Upper lobe of right lung (tissue), 1 donor: ENCODE measurements around the gene SLC31A2. TPM values are rescaled to one million over a fixed set of nuclear protein-coding genes. Genes with fewer than 3 reads are reported as not detected.
"Not testable (repeated sequence)": the region's sequence is repeated elsewhere in the genome, so short reads cannot be mapped to it uniquely, and the experiment has no call there.

Experiments used
- ATAC-seq: fragments of 200-7000 bp; cut with Tn5 transposase; one replicate; pipeline ENCODE4 v1.9.1; 2020; ENCODE audit warnings: mild to moderate bottlenecking, moderate library complexity
- DNase-seq: peaks from one replicate; pipeline ENCODE4 v3.0.0-alpha.2; 2020
- H3K27ac ChIP-seq: fragments of 200-600 bp; one replicate; pipeline ENCODE4 v1.8.0; 2022
- H3K27me3 ChIP-seq: fragments of 200-600 bp; one replicate; pipeline ENCODE4 v1.8.0; 2022; ENCODE audit warnings: mild to moderate bottlenecking
- H3K36me3 ChIP-seq: fragments of 200-600 bp; one replicate; pipeline ENCODE4 v1.8.0; 2022
- H3K4me1 ChIP-seq: fragments of 200-600 bp; one replicate; pipeline ENCODE4 v1.8.0; 2022
- H3K4me3 ChIP-seq: fragments of 200-600 bp; one replicate; pipeline ENCODE4 v1.8.0; 2022; ENCODE audit warnings: mild to moderate bottlenecking
- H3K9me3 ChIP-seq: fragments of 200-600 bp; one replicate; pipeline ENCODE4 v1.8.0; 2022
- CTCF ChIP-seq: fragments of 200-600 bp; IDR thresholded peaks from one replicate; pipeline ENCODE4 v1.8.0; 2022; ENCODE audit warnings: antibody characterized with exemption
- intact Hi-C: fragments of 100-400 bp; cut with DNase I; formaldehyde crosslinking; loops from one replicate; pipeline ENCODE4 v1.11.0; 2022
- total RNA-seq: library from RNA; stranded (reverse); fragmentation: NEBNext Ultra II Directional; extraction: Animal tissue kit (Norgen Biotek cat#: 25700); gene quantifications from one replicate; pipeline ENCODE4 v1.2.1, GENCODE V29; 2021
- donor health status: DM: no; HTN: yes; CAD: no; lungs with severe emphysema.

The SLC31A2 gene
- total RNA-seq, 1 donor from 2014 or later, result 46.9 TPM

- Histone ChIP-seq H3K27me3 (no peaks in the 10 kb centered on the region), H3K4me1 (no peaks in the 10 kb centered on the region), H3K36me3 (no peaks in the 10 kb centered on the region), H3K4me3 (no peak overlapping the region), H3K27ac (no peak overlapping the region), H3K9me3 (no peaks in the 10 kb centered on the region)
- TF ChIP-seq CTCF, result no peak
- ATAC-seq (no peak), DNase-seq (no peak)
- intact Hi-C loops, result no loop called here
Observed at GRCh38 chr9:113138760-113139159, 12.0 kb upstream of the SLC31A2 start.

- H3K27me3 ChIP-seq, result no peaks in the 10 kb centered on the region
- no peaks in the 10 kb centered on the region for H3K36me3 ChIP-seq
- no peak overlapping the region for H3K4me3 ChIP-seq
- no peak for ATAC-seq
- no peak overlapping the region for H3K27ac ChIP-seq
- no peaks in the 10 kb centered on the region for H3K9me3 ChIP-seq
- intact Hi-C loops, result no loop called here
- no peak for DNase-seq
- no peaks in the 10 kb centered on the region for H3K4me1 ChIP-seq
- TF ChIP-seq CTCF, result no peak
Observed at GRCh38 chr9:113139225-113139829, 11.5 kb upstream of the SLC31A2 start.

- intact Hi-C loops, result no loop called here
- Histone ChIP-seq H3K4me1 (no peaks in the 10 kb centered on the region), H3K27me3 (no peaks in the 10 kb centered on the region), H3K27ac (no peak overlapping the region), H3K9me3 (no peaks in the 10 kb centered on the region), H3K36me3 (no peaks in the 10 kb centered on the region), H3K4me3 (no peak overlapping the region)
- no peak for ATAC-seq
- TF ChIP-seq CTCF, result no peak
- DNase-seq, result no peak
Observed at GRCh38 chr9:113139953-113140352, 10.9 kb upstream of the SLC31A2 start.

- DNase-seq, H3K9me3 ChIP-seq, H3K36me3 ChIP-seq, H3K4me1 ChIP-seq, H3K27ac ChIP-seq, ATAC-seq, H3K27me3 ChIP-seq, H3K4me3 ChIP-seq, intact Hi-C loops: not testable (repeated sequence)
Observed at GRCh38 chr9:113140896-113141295, 9.9 kb upstream of the SLC31A2 start.

GRCh38 chr9:113143432-113144227, 7.2 kb upstream of the SLC31A2 start:
- no peaks in the 10 kb centered on the region for H3K27me3 ChIP-seq
- H3K36me3 ChIP-seq, result no peaks in the 10 kb centered on the region
- no peaks in the 10 kb centered on the region for H3K9me3 ChIP-seq
- no peak overlapping the region for H3K4me3 ChIP-seq
- no peaks in the 10 kb centered on the region for H3K4me1 ChIP-seq
- intact Hi-C loops, result no loop called here
- no peak overlapping the region for H3K27ac ChIP-seq
- DNase-seq (no peak), ATAC-seq (no peak)
- no peak for TF ChIP-seq CTCF

GRCh38 chr9:113148372-113148705, 2.5 kb upstream of the SLC31A2 start:
- Histone ChIP-seq H3K36me3 (no peaks in the 10 kb centered on the region), H3K27me3 (no peaks in the 10 kb centered on the region), H3K27ac (no peak overlapping the region), H3K9me3 (no peaks in the 10 kb centered on the region), H3K4me1 (peaks cover 16% of the 10 kb centered on the region), H3K4me3 (no peak overlapping the region)
- DNase-seq (no peak), ATAC-seq (no peak)
- TF ChIP-seq CTCF, result no peak
- intact Hi-C loops, result no loop called here
